ENCODE measurements around the gene ABLIM2. TPM values are rescaled to one million over a fixed set of nuclear protein-coding genes. Genes with fewer than 3 reads are reported as not detected.

ABLIM2 gene
- total and polyA plus RNA-seq, 2 experiments from 2014 or later = 1.5 to 4.3 TPM

DNA sequence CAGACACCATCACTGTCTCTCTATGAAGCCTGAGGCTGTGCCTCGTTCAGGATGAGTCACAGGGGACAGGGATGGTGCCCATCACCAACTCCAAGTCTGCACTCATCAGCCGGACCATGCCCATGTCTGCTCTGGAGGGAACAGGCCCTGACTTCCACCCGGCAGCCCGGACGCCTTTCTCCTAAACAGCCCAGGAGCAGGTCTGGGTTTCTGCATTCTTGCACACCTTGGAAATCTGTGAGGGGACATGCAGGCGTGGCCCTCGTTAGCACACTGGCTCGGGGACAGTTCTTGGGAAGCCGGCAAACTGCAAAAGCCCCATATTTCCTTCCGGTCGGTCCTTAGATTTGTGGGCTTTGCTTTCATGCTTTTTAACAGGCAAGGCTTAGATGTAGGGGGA lies 151.0 kb downstream of the ABLIM2 start:
- Mint-ChIP-seq H3K27ac (no peak overlapping the region), H3K4me3 (no peak overlapping the region), H3K27me3 (ENCODE audit: insufficient read depth, low read depth, poor library complexity) (peaks cover 8% of the 10 kb centered on the region), H3K36me3 (ENCODE audit: low read depth) (no peaks in the 10 kb centered on the region; the same call in 2 of the 3 replicates), H3K9me3 (no peaks in the 10 kb centered on the region), H3K4me1 (peaks cover 13% of the 10 kb centered on the region)
- Histone ChIP-seq H3K27ac (ENCODE audit: low read depth) (no peak overlapping the region), H3K4me3 (no peak overlapping the region), H3K4me2 (no peak overlapping the region), H2AFZ (no peak overlapping the region), H3K27me3 (ENCODE audit: insufficient read depth) (no peaks in the 10 kb centered on the region), H4K20me1 (replicated peaks; ENCODE audit: insufficient read depth) (no peaks in the 10 kb centered on the region), H3K4me1 (ENCODE audit: insufficient read depth) (no peaks in the 10 kb centered on the region), H3K36me3 (ENCODE audit: insufficient read depth) (no peaks in the 10 kb centered on the region), H3K79me2 (replicated peaks; ENCODE audit: insufficient read depth) (no peaks in the 10 kb centered on the region), H3K9me2 (ENCODE audit: insufficient read depth) (no peaks in the 10 kb centered on the region), H3F3A (replicated peaks; ENCODE audit: low read depth) (no peaks in the 10 kb centered on the region)
- TF ChIP-seq ZNF114 (CRISPR knock-in tag; IDR thresholded peaks at IDR 0.05) = no peak
- no peak for TF ChIP-seq NANOG (IDR thresholded peaks at IDR 0.05; ENCODE audit: borderline replicate concordance)
- no peak for TF ChIP-seq POLR2AphosphoS5 (IDR thresholded peaks at IDR 0.05; ENCODE audit: low read depth)
- no peak for TF ChIP-seq EZH2phosphoT487 (IDR thresholded peaks at IDR 0.05; ENCODE audit: unreplicated experiment)
- TF ChIP-seq JUNB (IDR thresholded peaks at IDR 0.05; ENCODE audit: unreplicated experiment) = no peak
- TF ChIP-seq, protein P1, sequence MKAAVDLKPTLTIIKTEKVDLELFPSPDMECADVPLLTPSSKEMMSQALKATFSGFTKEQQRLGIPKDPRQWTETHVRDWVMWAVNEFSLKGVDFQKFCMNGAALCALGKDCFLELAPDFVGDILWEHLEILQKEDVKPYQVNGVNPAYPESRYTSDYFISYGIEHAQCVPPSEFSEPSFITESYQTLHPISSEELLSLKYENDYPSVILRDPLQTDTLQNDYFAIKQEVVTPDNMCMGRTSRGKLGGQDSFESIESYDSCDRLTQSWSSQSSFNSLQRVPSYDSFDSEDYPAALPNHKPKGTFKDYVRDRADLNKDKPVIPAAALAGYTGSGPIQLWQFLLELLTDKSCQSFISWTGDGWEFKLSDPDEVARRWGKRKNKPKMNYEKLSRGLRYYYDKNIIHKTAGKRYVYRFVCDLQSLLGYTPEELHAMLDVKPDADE (IDR thresholded peaks at IDR 0.05) = no peak
- no peak for TF ChIP-seq STAT1 (IDR thresholded peaks at IDR 0.05; ENCODE audit: unreplicated experiment)
- no peak for TF ChIP-seq ZNF331 (CRISPR knock-in tag; IDR thresholded peaks at IDR 0.05; ENCODE audit: low read depth)
- TF ChIP-seq CREB1 (CRISPR knock-in tag; IDR thresholded peaks at IDR 0.05; ENCODE audit: low read depth) = no peak
- TF ChIP-seq EZH2 (IDR thresholded peaks at IDR 0.05; ENCODE audit: low read depth, unreplicated experiment) = no peak
- TF ChIP-seq, protein P2, sequence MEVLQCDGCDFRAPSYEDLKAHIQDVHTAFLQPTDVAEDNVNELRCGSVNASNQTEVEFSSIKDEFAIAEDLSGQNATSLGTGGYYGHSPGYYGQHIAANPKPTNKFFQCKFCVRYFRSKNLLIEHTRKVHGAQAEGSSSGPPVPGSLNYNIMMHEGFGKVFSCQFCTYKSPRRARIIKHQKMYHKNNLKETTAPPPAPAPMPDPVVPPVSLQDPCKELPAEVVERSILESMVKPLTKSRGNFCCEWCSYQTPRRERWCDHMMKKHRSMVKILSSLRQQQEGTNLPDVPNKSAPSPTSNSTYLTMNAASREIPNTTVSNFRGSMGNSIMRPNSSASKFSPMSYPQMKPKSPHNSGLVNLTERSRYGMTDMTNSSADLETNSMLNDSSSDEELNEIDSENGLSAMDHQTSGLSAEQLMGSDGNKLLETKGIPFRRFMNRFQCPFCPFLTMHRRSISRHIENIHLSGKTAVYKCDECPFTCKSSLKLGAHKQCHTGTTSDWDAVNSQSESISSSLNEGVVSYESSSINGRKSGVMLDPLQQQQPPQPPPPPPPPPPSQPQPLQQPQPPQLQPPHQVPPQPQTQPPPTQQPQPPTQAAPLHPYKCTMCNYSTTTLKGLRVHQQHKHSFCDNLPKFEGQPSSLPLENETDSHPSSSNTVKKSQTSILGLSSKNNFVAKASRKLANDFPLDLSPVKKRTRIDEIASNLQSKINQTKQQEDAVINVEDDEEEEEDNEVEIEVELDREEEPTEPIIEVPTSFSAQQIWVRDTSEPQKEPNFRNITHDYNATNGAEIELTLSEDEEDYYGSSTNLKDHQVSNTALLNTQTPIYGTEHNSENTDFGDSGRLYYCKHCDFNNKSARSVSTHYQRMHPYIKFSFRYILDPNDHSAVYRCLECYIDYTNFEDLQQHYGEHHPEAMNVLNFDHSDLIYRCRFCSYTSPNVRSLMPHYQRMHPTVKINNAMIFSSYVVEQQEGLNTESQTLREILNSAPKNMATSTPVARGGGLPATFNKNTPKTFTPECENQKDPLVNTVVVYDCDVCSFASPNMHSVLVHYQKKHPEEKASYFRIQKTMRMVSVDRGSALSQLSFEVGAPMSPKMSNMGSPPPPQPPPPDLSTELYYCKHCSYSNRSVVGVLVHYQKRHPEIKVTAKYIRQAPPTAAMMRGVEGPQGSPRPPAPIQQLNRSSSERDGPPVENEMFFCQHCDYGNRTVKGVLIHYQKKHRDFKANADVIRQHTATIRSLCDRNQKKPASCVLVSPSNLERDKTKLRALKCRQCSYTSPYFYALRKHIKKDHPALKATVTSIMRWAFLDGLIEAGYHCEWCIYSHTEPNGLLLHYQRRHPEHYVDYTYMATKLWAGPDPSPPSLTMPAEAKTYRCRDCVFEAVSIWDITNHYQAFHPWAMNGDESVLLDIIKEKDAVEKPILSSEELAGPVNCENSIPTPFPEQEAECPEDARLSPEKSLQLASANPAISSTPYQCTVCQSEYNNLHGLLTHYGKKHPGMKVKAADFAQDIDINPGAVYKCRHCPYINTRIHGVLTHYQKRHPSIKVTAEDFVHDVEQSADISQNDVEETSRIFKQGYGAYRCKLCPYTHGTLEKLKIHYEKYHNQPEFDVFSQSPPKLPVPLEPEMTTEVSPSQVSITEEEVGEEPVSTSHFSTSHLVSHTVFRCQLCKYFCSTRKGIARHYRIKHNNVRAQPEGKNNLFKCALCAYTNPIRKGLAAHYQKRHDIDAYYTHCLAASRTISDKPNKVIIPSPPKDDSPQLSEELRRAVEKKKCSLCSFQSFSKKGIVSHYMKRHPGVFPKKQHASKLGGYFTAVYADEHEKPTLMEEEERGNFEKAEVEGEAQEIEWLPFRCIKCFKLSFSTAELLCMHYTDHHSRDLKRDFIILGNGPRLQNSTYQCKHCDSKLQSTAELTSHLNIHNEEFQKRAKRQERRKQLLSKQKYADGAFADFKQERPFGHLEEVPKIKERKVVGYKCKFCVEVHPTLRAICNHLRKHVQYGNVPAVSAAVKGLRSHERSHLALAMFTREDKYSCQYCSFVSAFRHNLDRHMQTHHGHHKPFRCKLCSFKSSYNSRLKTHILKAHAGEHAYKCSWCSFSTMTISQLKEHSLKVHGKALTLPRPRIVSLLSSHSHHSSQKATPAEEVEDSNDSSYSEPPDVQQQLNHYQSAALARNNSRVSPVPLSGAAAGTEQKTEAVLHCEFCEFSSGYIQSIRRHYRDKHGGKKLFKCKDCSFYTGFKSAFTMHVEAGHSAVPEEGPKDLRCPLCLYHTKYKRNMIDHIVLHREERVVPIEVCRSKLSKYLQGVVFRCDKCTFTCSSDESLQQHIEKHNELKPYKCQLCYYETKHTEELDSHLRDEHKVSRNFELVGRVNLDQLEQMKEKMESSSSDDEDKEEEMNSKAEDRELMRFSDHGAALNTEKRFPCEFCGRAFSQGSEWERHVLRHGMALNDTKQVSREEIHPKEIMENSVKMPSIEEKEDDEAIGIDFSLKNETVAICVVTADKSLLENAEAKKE (CRISPR knock-in tag; IDR thresholded peaks at IDR 0.05) = no peak
- DNase-seq (ENCODE audit: low spot score) = no peak
- no peak for ATAC-seq
